Kidney (tissue), 14 donors: ENCODE data around the gene MUC6. TPM values are rescaled to one million over a fixed set of nuclear protein-coding genes. Genes with fewer than 3 reads are reported as not detected.

Experiments used
- DNase-seq, 5 donors: peaks; one replicate each; pipeline ENCODE4 v3.0.0-alpha.2; 2013 to 2020
- FAIRE-seq: peaks from 2 replicates; lab custom pipeline; 2012; peaks lifted over from hg19 to GRCh38; lab: Jason Lieb, UNC
- H3K27ac ChIP-seq, 2 donors: one replicate each; pipeline ENCODE4 v1.7.0; 2013; ENCODE audit warnings: low read depth in 2 of 2, low read length in 2 of 2, inconsistent platforms in 1 of 2
- H3K27me3 ChIP-seq: one replicate; pipeline ENCODE4 v1.7.1; 2013; ENCODE audit warnings: low read length, inconsistent platforms; ENCODE audit not compliant: control insufficient read depth, insufficient read depth
- H3K36me3 ChIP-seq, 3 donors: one replicate each; pipeline versions ENCODE4 v1.7.0 to v1.7.1; 2013; ENCODE audit warnings: low read length in 3 of 3, control low read depth in 1 of 3, inconsistent platforms in 1 of 3; ENCODE audit not compliant: insufficient read depth in 3 of 3, control insufficient read depth in 2 of 3
- H3K4me1 ChIP-seq, 3 donors: one replicate each; pipeline versions ENCODE4 v1.7.0 to v1.7.1; 2013; ENCODE audit warnings: low read length in 3 of 3, inconsistent platforms in 1 of 3, low read depth in 1 of 3; ENCODE audit not compliant: control insufficient read depth in 2 of 3, insufficient read depth in 2 of 3
- H3K4me3 ChIP-seq, 3 donors: one replicate each; pipeline versions ENCODE4 v1.7.0 to v1.8.1; 2013; ENCODE audit warnings: low read length in 3 of 3, control low read depth in 1 of 3, inconsistent platforms in 1 of 3
- H3K9ac ChIP-seq, 3 donors: one replicate each; pipeline versions ENCODE4 v1.7.0 to v1.7.1; 2013; ENCODE audit warnings: low read length in 3 of 3, control low read depth in 1 of 3, inconsistent platforms in 1 of 3
- H3K9me3 ChIP-seq, 3 donors: one replicate each; pipeline versions ENCODE4 v1.7.0 to v1.7.1; 2013; ENCODE audit warnings: low read length in 3 of 3, control low read depth in 1 of 3, inconsistent platforms in 1 of 3; ENCODE audit not compliant: control insufficient read depth in 2 of 3, insufficient read depth in 1 of 3
- intact Hi-C: fragments of 100-400 bp; cut with DNase I; formaldehyde crosslinking; loops from one replicate; pipeline ENCODE4 v1.11.1; 2022
- polyA plus RNA-seq: library from polyadenylated mRNA; stranded (reverse); fragments of 350-450 nt; fragmentation: Illumina TruSeq; extraction: RNeasy Lipid Tissue Mini Kit (QIAGEN cat#74804); gene quantifications from one replicate; pipeline ENCODE4 v1.2.3, GENCODE V29; 2014; ENCODE audit warnings: low read depth, low replicate concordance; ENCODE audit not compliant: insufficient read depth
- total RNA-seq: library from RNA; stranded (reverse); fragmentation: NEBNext Ultra II Directional; extraction: Animal tissue kit (Norgen Biotek cat#: 25700); gene quantifications from one replicate; pipeline ENCODE4 v1.2.1, GENCODE V29; 2021
- TF ChIP-seq, protein P1 (sequence below): IDR thresholded peaks from 3 replicates; pipeline ENCODE4 v1.5.1; 2012; ENCODE audit warnings: mild to moderate bottlenecking, moderate library complexity, borderline replicate concordance; ENCODE audit not compliant: insufficient read depth; ENCODE audit errors: extremely low read depth
- donor health status: control.
- donor health status: control.
- donor health status: control.
- donor health status: control.
- donor health status: control.
- donor health status: DM: yes; HTN: yes; CAD: no.
- donor health status: Normal renal cell carcinoma (clear cell type).

Gene MUC6
- total and polyA plus RNA-seq, 2 donors from 2014 or later, result 1.1 to 3.0 TPM

DNA sequence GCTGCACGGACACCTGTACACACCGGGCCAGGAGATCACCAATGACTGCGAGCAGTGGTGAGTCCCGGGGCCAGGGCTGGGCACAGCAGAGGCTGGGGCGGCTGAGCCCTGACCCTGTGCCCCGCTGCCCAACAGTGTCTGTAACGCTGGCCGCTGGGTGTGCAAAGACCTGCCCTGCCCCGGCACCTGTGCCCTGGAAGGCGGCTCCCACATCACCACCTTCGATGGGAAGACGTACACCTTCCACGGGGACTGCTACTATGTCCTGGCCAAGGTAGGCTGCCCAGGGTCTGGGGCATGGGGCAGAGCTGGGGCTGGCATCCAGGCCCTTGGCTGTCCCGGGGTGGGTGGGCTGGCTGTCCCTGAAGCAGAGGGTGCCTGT lies 45.8 kb upstream of the MUC6 start:
- DNase-seq (peak in 1 of 5 donors; percentile 59), FAIRE-seq (no peak)
- no peak overlapping the region for H3K27ac ChIP-seq
- H3K9me3 ChIP-seq, result no peaks in the 10 kb centered on the region
- H3K9ac ChIP-seq, result no peak overlapping the region
- TF ChIP-seq, protein P1, sequence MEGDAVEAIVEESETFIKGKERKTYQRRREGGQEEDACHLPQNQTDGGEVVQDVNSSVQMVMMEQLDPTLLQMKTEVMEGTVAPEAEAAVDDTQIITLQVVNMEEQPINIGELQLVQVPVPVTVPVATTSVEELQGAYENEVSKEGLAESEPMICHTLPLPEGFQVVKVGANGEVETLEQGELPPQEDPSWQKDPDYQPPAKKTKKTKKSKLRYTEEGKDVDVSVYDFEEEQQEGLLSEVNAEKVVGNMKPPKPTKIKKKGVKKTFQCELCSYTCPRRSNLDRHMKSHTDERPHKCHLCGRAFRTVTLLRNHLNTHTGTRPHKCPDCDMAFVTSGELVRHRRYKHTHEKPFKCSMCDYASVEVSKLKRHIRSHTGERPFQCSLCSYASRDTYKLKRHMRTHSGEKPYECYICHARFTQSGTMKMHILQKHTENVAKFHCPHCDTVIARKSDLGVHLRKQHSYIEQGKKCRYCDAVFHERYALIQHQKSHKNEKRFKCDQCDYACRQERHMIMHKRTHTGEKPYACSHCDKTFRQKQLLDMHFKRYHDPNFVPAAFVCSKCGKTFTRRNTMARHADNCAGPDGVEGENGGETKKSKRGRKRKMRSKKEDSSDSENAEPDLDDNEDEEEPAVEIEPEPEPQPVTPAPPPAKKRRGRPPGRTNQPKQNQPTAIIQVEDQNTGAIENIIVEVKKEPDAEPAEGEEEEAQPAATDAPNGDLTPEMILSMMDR, result no peak
- H3K4me1 ChIP-seq, result no peaks in the 10 kb centered on the region
- intact Hi-C loops, result no loop called here
- H3K27me3 ChIP-seq, result no peaks in the 10 kb centered on the region
- H3K36me3 ChIP-seq, result no peaks in the 10 kb centered on the region
- no peak overlapping the region for H3K4me3 ChIP-seq

DNA sequence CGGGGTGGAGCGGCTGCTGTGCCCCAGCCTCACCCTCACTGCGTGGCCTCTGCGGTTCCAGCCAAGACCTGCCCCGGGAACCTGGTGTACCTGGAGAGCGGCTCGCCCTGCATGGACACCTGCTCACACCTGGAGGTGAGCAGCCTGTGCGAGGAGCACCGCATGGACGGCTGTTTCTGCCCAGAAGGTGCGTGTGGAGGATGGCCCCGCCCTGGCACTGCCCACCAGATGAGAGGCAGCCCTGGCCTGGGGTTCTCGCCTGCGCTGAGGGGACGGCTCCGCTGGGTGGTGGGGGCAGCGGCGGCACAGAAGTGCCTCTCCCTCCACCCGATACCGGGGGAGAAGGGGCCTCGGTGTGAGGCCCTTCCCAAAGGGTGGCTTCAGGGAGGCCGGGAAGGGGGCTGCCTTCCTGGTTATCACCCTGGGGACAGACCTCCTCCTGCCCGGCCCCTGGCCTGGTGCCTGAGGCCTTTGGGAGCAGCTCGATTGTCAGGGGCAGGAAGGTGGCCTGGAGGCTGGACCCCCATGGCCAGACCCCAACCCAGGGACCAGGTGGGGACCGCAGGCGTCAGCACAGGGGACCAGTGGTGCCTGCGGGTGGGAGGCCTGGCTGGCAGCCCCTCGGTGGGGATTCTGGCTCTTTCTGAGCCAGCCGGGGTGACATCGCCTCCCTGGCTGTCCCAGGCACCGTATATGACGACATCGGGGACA lies 45.2 kb upstream of the MUC6 start:
- TF ChIP-seq, protein P1, result no peak
- FAIRE-seq (no peak), DNase-seq (peak in 1 of 5 donors; percentile 53)
- no peaks in the 10 kb centered on the region for H3K36me3 ChIP-seq
- intact Hi-C loops, result no loop called here
- H3K27ac ChIP-seq, result no peak overlapping the region
- H3K9ac ChIP-seq, result no peak overlapping the region
- H3K4me3 ChIP-seq, result no peak overlapping the region
- no peaks in the 10 kb centered on the region for H3K27me3 ChIP-seq
- H3K4me1 ChIP-seq, result no peaks in the 10 kb centered on the region
- no peaks in the 10 kb centered on the region for H3K9me3 ChIP-seq

DNA sequence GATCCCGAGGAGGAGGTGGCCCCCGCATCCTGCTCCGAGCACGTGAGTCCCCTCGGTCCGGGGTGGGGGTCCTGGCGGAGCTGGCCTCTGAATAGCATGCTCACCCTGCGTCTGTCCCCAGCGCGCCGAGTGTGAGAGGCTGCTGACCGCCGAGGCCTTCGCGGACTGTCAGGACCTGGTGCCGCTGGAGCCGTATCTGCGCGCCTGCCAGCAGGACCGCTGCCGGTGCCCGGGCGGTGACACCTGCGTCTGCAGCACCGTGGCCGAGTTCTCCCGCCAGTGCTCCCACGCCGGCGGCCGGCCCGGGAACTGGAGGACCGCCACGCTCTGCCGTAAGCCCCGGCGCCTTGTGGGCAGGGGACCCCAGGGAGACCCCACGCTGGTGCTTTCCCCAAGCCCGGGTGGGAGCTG lies 41.7 kb upstream of the MUC6 start:
- H3K36me3 ChIP-seq, result no peaks in the 10 kb centered on the region
- FAIRE-seq (no peak), DNase-seq (peak in 1 of 5 donors; percentile 74)
- H3K9me3 ChIP-seq, result no peaks in the 10 kb centered on the region
- no peak overlapping the region for H3K9ac ChIP-seq
- no peaks in the 10 kb centered on the region for H3K4me1 ChIP-seq
- H3K27ac ChIP-seq, result no peak overlapping the region
- H3K4me3 ChIP-seq, result no peak overlapping the region
- TF ChIP-seq, protein P1, result no peak
- no peaks in the 10 kb centered on the region for H3K27me3 ChIP-seq
- intact Hi-C loops, result no loop called here
